ENCODE results near the gene L3MBTL4.

L3MBTL4 gene

GRCh38 chr18:6107794-6108193, 306.9 kb downstream of the L3MBTL4 start:
- H3K27ac ChIP-seq: no peak overlapping the region
- TF ChIP-seq CTCF (IDR thresholded peaks at IDR 0.05; ENCODE audit: low read depth, low read length): no peak
- no peak overlapping the region for H3K4me3 ChIP-seq (ENCODE audit: low read depth, low read length)
- DNase-seq: no peak
- peaks cover 7% of the 10 kb centered on the region for H3K27me3 ChIP-seq (ENCODE audit: insufficient read depth, low read depth, severe bottlenecking)
- H3K36me3 ChIP-seq: no peaks in the 10 kb centered on the region
- H3K9me3 ChIP-seq (ENCODE audit: severe bottlenecking): no peaks in the 10 kb centered on the region

GRCh38 chr18:6106091-6106685, 308.5 kb downstream of the L3MBTL4 start:
- H3K27me3 ChIP-seq (ENCODE audit: insufficient read depth, low read depth, severe bottlenecking): peaks cover 7% of the 10 kb centered on the region
- no peak for TF ChIP-seq CTCF (IDR thresholded peaks at IDR 0.05; ENCODE audit: low read depth, low read length)
- H3K27ac ChIP-seq: no peak overlapping the region
- no peak for DNase-seq
- no peak overlapping the region for H3K4me3 ChIP-seq (ENCODE audit: low read depth, low read length)
- H3K9me3 ChIP-seq (ENCODE audit: severe bottlenecking): no peaks in the 10 kb centered on the region
- H3K36me3 ChIP-seq: no peaks in the 10 kb centered on the region

GRCh38 chr18:6103741-6104140, 311.0 kb downstream of the L3MBTL4 start:
- Histone ChIP-seq H3K27me3 (ENCODE audit: insufficient read depth, low read depth, severe bottlenecking) (peaks cover 7% of the 10 kb centered on the region), H3K9me3 (ENCODE audit: severe bottlenecking) (no peaks in the 10 kb centered on the region), H3K27ac (no peak overlapping the region), H3K4me3 (ENCODE audit: low read depth, low read length) (no peak overlapping the region), H3K36me3 (no peaks in the 10 kb centered on the region)
- no peak for TF ChIP-seq CTCF (IDR thresholded peaks at IDR 0.05; ENCODE audit: low read depth, low read length)
- no peak for DNase-seq

- no peak for TF ChIP-seq CTCF (IDR thresholded peaks at IDR 0.05; ENCODE audit: low read depth, low read length)
- no peak overlapping the region for H3K27ac ChIP-seq
- no peak for DNase-seq
- H3K27me3 ChIP-seq (ENCODE audit: insufficient read depth, low read depth, severe bottlenecking): no peaks in the 10 kb centered on the region
- H3K36me3 ChIP-seq: no peaks in the 10 kb centered on the region
- no peaks in the 10 kb centered on the region for H3K9me3 ChIP-seq (ENCODE audit: severe bottlenecking)
- no peak overlapping the region for H3K4me3 ChIP-seq (ENCODE audit: low read depth, low read length)
These were observed 318.0 kb downstream of the L3MBTL4 start for GRCh38 chr18:6096730-6097129.

- H3K36me3 ChIP-seq: no peaks in the 10 kb centered on the region
These were observed 326.3 kb downstream of the L3MBTL4 start for GRCh38 chr18:6088432-6088831.

More at GRCh38 chr18:6088432-6088831, 326.3 kb downstream of the L3MBTL4 start:
- no peaks in the 10 kb centered on the region for H3K9me3 ChIP-seq (ENCODE audit: severe bottlenecking)
- H3K27ac ChIP-seq: no peak overlapping the region
- H3K27me3 ChIP-seq (ENCODE audit: insufficient read depth, low read depth, severe bottlenecking): peaks cover 1% of the 10 kb centered on the region
- H3K4me3 ChIP-seq (ENCODE audit: low read depth, low read length): no peak overlapping the region
- TF ChIP-seq CTCF (IDR thresholded peaks at IDR 0.05; ENCODE audit: low read depth, low read length): no peak
- DNase-seq: no peak

Data from WERI-Rb-1 (cell line).